ENCODE measurements around the gene TMEM250.
A peak's percentile ranks its signal among the peaks of the same experiment; 100 is the strongest.

TMEM250 gene

DNA sequence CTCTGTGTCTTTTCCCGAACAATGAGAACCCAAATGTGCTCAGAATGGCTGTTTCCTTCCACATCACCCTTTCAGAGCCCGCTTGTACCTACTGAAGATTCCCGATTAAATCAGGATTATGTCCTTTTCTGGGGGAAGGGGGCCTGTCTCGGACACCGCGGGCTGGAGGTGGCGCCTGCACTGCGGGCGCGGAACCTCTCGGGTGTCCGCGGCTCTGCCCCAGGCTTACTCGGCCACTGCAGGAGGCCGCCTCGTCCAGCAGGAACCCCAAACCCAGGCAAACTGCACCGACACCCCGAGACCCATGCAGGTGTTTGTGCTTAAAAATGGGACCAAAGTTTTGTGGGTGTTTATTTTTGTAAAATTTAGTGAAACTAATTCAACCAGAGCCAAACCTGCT lies 8.6 kb upstream of the TMEM250 start:
- no peak for DNase-seq (ENCODE audit: low spot score)
- CTCF ChIA-PET: interaction anchor here (0.6 to 0.7 kb wide), 4 partner anchors 57 to 227 kb away, joined by 3 to 7 read pairs (median 4); no protein-coding TSS in a partner anchor
- no peak overlapping the region for H3K27ac ChIP-seq
- no peak for TF ChIP-seq CTCF (conservative IDR thresholded peaks at IDR 0.05; ENCODE audit: low read depth)
- POLR2A ChIA-PET (ENCODE audit: low non-redundant PET): no interaction called here

DNA sequence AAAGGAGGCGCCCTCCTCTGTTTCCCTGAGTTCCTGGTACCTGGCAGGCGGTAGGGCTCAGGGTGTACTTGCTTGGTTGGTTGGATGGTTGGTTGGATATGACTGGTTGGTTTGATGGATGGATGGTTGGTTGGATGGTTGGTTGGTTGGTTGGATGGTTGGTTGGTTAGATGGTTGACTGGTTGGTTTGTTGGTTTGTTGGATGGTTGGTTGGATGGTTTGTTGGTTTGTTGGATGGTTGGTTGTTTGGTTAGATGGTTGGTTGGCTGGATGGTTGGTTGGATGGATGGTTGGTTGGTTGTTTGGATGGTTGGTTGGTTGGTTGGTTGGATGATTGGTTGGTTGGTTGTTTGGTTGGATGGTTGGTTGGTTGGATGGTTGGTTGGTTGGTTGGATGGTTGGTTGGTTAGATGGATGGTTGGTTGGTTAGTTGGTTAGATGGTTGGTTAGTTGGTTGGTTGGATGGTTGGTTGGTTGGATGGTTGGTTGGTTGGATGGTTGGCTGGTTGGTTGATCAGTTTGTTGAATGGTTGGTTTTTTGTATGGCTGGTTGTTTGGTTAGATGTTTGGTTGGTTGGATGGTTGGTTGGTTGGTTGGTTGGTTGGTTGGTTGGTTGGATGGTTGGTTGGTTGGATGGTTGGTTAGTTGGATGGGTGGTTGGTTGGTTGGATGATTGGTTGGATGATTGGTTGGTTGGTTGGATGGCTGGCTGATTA lies 6.5 kb upstream of the TMEM250 start:
- TF ChIP-seq CTCF (conservative IDR thresholded peaks at IDR 0.05; ENCODE audit: low read depth): no peak
- ChIA-PET POLR2A (ENCODE audit: low non-redundant PET) (no interaction called here), CTCF (no interaction called here)
- no peak overlapping the region for H3K27ac ChIP-seq
- DNase-seq (ENCODE audit: low spot score): no peak

- ChIA-PET CTCF (interaction anchor here (0.5 to 4.1 kb wide), 37 partner anchors 9 to 847 kb away, joined by 3 to 46 read pairs (median 4); partner anchors contain the start of gene UBAC1), POLR2A (ENCODE audit: low non-redundant PET) (no interaction called here)
- peak; percentile 82 for DNase-seq (ENCODE audit: low spot score)
- no peak overlapping the region for H3K27ac ChIP-seq
- TF ChIP-seq CTCF (conservative IDR thresholded peaks at IDR 0.05; ENCODE audit: low read depth): peak; percentile 100
These were observed 4.0 kb upstream of the TMEM250 start for GRCh38 chr9:136122425-136123383.

DNA sequence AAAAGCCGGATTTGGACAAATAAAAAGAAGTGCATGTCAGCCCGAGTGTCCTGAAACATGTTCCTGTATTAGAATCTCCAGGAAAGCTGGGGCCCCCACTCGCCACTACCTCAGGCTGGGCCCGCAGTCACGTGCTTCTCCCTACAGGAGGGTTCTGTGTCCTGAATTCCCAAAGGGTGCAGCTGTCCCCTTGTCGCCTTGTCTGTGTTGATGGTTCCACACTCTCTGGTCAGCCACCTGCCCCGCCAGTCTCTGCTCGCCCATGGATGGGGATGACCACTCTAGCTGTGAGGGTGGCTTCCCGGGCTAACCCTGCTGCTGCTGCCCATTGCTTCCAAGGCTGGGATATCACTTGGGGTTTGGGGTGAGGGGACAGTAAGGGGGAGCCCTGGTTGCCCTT lies 3.1 kb upstream of the TMEM250 start:
- no peak for DNase-seq (ENCODE audit: low spot score)
- ChIA-PET CTCF (interaction anchor here (0.5 to 4.1 kb wide), 14 partner anchors 16 to 334 kb away, joined by 3 to 46 read pairs (median 6); partner anchors contain the start of gene UBAC1), POLR2A (ENCODE audit: low non-redundant PET) (no interaction called here)
- no peak overlapping the region for H3K27ac ChIP-seq
- no peak for TF ChIP-seq CTCF (conservative IDR thresholded peaks at IDR 0.05; ENCODE audit: low read depth)

- peak overlapping the region; percentile 97 for H3K27ac ChIP-seq
- no peak for DNase-seq (ENCODE audit: low spot score)
- POLR2A ChIA-PET (ENCODE audit: low non-redundant PET): no interaction called here
- CTCF ChIA-PET: interaction anchor here (0.9 to 4.1 kb wide), 3 partner anchors 11 to 153 kb away, joined by 4 to 46 read pairs (median 9); no protein-coding TSS in a partner anchor
- TF ChIP-seq CTCF (conservative IDR thresholded peaks at IDR 0.05; ENCODE audit: low read depth): no peak
These were observed 1.8 kb upstream of the TMEM250 start for GRCh38 chr9:136120438-136120844.

GRCh38 chr9:136119883-136120393 lies 1.3 kb upstream of the TMEM250 start:
- TF ChIP-seq CTCF (conservative IDR thresholded peaks at IDR 0.05; ENCODE audit: low read depth): no peak
- CTCF ChIA-PET: interaction anchor here (0.6 to 4.1 kb wide), 5 partner anchors 11 to 177 kb away, joined by 3 to 46 read pairs (median 4); no protein-coding TSS in a partner anchor
- peak overlapping the region; percentile 97 for H3K27ac ChIP-seq
- no peak for DNase-seq (ENCODE audit: low spot score)
- POLR2A ChIA-PET (ENCODE audit: low non-redundant PET): interaction anchor here (0.9 kb wide), 1 partner anchor 10 kb away, joined by 4 read pairs; no protein-coding TSS in a partner anchor
